A673 (cell line): ENCODE data around the gene PRPSAP2.

Experiments used
- EZH2 ChIP-seq: fragments of 200-600 bp; sonication (generic); IDR thresholded peaks from 2 replicates; pipeline ENCODE4 v1.6.1; 2017; ENCODE audit warnings: borderline replicate concordance, low read depth, mild to moderate bottlenecking, mixed read lengths, antibody characterized with exemption, low read length; ENCODE audit not compliant: poor library complexity, severe bottlenecking
- TF ChIP-seq, protein P1 (sequence below): fragments of 300-800, 200-600 bp; sonication (generic); conservative IDR thresholded peaks from 2 replicates; pipeline ENCODE4 v1.5.1; 2017; ENCODE audit warnings: low read depth, mild to moderate bottlenecking, antibody characterized with exemption, low read length, moderate library complexity, mixed read lengths

DNA sequence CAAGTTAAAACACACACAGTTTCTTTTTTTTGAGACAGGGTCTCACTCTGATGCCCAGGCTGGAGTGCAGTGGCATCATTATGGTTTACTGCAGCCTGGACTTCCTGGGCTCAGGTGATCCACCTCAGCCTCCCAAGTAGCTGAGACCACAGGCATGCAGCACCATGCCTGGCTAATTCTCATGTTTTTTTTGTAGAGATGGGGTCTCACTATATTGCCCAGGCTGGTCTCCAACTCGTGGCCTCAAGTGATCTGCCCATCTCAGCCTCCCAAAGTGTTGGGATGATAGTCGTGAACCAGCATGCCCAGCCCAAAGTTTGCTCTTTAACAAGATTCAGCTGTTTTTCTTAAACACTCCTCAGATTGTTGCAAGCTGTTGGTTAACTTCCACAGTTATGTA lies 39.0 kb downstream of the PRPSAP2 start:
- TF ChIP-seq, protein P1, sequence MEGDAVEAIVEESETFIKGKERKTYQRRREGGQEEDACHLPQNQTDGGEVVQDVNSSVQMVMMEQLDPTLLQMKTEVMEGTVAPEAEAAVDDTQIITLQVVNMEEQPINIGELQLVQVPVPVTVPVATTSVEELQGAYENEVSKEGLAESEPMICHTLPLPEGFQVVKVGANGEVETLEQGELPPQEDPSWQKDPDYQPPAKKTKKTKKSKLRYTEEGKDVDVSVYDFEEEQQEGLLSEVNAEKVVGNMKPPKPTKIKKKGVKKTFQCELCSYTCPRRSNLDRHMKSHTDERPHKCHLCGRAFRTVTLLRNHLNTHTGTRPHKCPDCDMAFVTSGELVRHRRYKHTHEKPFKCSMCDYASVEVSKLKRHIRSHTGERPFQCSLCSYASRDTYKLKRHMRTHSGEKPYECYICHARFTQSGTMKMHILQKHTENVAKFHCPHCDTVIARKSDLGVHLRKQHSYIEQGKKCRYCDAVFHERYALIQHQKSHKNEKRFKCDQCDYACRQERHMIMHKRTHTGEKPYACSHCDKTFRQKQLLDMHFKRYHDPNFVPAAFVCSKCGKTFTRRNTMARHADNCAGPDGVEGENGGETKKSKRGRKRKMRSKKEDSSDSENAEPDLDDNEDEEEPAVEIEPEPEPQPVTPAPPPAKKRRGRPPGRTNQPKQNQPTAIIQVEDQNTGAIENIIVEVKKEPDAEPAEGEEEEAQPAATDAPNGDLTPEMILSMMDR: no peak
- TF ChIP-seq EZH2: no peak
